ENCODE measurements around the gene RIPOR3.
"Not testable (repeated sequence)": the region's sequence is repeated elsewhere in the genome, so short reads cannot be mapped to it uniquely, and the experiment has no call there.

The RIPOR3 gene

GRCh38 chr20:50649590-50649989 is 41.8 kb downstream of the RIPOR3 start:
- H3K4me3 ChIP-seq (ENCODE audit: low read length) = no peak overlapping the region
- no peak for DNase-seq (ENCODE audit: low read depth)
- TF ChIP-seq CTCF (IDR thresholded peaks at IDR 0.05; ENCODE audit: insufficient read depth, low read depth, low read length, missing control alignments) = no peak

DNA sequence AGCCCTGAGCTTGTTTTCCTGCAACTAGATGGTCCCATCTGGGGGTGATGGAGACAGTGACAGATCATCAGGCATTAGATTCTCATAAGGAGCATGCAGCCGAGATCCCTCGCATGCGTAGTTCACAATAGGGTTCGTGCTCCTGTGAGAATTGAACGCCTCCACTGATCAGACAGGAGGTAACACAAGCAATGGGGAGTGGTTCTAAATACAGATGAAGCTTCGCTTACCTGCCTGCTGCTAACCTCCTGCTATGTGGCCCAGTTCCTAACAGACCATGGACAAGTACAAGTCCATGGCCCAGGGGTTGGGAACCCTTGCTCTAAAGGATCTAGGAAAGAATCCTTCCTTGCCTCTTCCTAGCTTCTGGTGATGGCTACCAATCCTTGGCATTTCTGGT is 42.7 kb downstream of the RIPOR3 start:
- H3K4me3 ChIP-seq (ENCODE audit: low read length) = no peak overlapping the region
- no peak for DNase-seq (ENCODE audit: low read depth)
- TF ChIP-seq CTCF (IDR thresholded peaks at IDR 0.05; ENCODE audit: insufficient read depth, low read depth, low read length, missing control alignments) = no peak

DNA sequence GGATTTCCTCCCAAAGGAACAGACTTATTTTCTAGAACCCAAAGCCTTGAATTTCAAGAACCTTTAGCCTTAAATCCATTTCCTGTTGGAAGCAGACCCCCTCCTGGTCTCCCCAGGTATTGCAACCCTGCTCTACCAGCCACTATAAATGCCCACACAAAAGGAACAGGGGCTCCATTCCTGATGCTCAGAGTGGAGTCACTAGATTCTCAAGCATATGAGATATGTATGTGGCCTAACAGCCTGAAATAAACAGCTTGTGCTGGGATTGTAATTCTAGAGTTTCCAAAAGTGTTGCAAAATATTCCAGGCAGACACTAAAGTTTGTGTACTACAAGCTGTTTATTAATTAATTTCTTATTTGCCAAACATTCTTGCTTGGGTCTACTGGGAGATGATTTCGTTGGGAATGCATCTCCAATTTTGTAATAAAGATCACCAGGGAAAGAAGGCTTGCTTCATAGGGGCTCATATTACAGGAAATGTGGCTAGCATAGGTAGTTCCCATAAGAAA is 44.8 kb downstream of the RIPOR3 start:
- H3K4me3 ChIP-seq (ENCODE audit: low read length) = no peak overlapping the region
- peak; percentile 35 for TF ChIP-seq CTCF (IDR thresholded peaks at IDR 0.05; ENCODE audit: insufficient read depth, low read depth, low read length, missing control alignments)
- peak; percentile 71 for DNase-seq (ENCODE audit: low read depth)

DNA sequence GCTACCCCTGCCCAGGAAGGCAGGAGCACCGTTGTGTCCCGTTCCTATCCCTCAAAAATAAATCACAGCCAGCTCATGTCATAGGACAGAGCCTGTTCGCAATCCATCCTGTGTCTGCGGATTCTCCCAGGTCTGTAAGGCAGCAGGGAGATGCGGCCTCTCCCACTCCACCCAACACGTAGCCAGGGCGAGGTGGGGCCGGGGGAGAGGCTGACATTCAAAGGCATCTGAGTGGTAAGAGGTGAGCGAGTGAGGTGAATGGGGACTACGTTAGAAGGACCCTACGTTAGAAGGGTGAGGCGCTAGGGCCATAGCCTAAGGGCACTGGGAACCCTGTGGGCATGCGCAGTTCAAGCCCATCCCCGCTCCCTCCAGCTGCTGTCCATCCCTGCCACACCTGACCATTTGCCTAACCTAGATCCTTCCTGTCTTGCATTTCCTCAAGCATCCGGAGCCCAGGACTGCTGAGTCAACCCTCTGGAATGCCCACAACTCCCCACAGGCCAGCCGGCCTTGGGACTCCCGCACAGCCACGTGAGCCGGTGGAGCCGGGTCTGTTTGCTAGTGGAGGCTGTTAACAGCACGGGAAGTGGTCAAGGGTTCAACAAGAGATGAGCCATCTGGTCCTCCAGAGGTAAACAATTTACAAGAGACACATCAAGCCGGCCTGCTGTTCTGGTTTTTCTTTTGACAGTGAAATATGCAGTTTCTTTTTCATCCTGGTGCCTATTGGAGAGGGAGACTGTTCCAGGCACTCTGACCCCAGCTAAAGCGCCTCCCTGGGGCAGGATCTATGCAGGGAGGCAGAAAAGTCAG is 45.9 kb downstream of the RIPOR3 start:
- no peak overlapping the region for H3K4me3 ChIP-seq (ENCODE audit: low read length)
- TF ChIP-seq CTCF (IDR thresholded peaks at IDR 0.05; ENCODE audit: insufficient read depth, low read depth, low read length, missing control alignments) = no peak
- DNase-seq (ENCODE audit: low read depth) = peak; percentile 88

- no peak for TF ChIP-seq CTCF (IDR thresholded peaks at IDR 0.05; ENCODE audit: insufficient read depth, low read depth, low read length, missing control alignments)
- no peak for DNase-seq (ENCODE audit: low read depth)
- H3K4me3 ChIP-seq (ENCODE audit: low read length) = no peak overlapping the region
These were observed 49.0 kb downstream of the RIPOR3 start for GRCh38 chr20:50642288-50642803.

GRCh38 chr20:50641625-50642287 is 49.6 kb downstream of the RIPOR3 start:
- not testable (repeated sequence) for DNase-seq (ENCODE audit: low read depth); H3K4me3 ChIP-seq (ENCODE audit: low read length)

DNA sequence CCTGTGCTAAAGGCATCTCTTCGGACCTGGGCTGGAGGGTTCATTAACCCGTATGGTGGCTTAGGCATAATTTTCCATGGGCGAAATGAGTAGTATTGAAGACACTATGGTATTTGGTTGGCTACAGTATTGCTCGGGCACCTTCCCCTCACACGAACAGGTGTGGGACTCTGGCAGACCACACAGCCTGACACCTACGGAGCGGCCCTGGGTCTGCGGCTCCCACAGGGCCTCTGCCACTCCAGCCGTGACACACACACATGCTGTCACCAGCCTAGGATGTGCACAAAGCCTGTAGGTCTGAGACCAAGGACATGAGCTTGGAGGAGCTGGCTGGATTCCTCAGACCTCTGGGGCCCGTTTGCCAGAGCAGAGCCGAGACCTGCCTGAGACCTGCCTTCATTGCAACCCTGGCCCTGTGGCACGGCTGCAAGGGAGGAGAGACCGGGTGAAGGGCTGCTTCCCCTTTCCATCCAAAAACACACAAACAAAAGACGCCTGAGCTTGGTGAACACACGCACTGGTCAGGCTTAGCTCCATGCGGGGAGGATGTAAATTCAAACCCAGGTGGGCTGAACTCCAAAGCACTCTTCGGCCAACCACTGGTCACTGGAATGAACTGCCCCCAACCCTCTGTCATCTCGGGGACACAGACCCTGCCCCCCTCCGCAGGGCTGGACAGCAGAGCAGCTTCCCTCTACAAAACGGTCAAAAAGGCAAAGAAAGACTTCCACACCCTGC is 51.2 kb downstream of the RIPOR3 start:
- DNase-seq (ENCODE audit: low read depth) = not testable (repeated sequence)

GRCh38 chr20:50638015-50638847 is 53.1 kb downstream of the RIPOR3 start:
- peak; percentile 62 for DNase-seq (ENCODE audit: low read depth)
- H3K4me3 ChIP-seq (ENCODE audit: low read length) = not testable (repeated sequence)

More for the DNA sequence above, 51.2 kb downstream of the RIPOR3 start:
- H3K4me3 ChIP-seq (ENCODE audit: low read length) = not testable (repeated sequence)

All from epithelial cell of esophagus (primary cell).